ENCODE data around the gene ACTN1.

ACTN1 gene

DNA sequence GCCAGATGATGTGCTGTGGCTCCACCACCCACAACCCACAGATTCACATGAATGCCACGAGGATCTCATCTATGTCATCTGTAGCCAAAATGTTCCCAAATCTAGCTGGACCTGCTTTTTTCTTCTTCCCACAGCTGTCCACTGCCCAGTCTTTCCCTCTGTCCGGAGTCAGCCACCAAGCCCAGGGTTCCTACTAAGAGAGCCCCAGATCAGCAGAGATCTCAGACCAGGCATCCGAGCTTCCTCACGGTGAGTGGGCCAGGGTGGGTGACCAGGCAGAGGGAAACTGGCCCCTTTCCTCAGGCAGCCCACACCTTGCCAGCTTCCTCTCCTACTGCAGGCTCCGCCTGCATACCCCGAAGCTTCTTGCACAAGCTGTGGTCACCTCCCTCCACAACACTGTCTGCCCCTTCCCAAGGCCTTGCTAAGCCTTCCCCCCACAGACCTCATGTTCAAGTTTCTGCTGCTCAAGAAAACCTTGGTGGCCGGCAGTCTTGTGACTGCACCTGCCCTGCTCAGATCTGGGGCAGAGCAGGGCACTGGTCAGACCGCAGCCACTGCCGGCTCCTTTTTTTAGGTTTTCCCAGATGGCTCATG is 81.4 kb downstream of the ACTN1 start:
- DNase-seq (ENCODE audit: extremely low spot score, insufficient read length, low read depth) (no peak), FAIRE-seq (no peak)

DNA sequence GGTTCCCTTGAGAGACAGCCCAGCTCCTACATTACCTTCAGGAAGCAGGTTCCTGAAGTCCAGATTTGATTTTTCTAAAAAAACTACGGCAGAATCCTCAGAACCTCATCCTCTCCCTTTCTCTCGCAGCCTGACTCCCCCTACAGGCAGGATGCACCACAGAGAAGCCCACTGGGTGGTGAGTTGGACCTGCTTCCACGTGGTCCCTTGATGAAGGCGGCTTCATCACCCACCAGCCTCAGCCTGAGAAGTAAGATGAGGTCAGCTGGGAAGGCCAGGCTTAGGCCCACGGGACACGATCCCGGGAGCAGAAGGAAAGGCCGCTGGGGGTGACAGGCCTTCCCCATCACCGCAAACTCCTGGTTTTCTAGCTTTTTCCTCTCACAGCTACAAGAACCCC is 83.0 kb downstream of the ACTN1 start:
- FAIRE-seq = peak; percentile 36
- DNase-seq (ENCODE audit: extremely low spot score, insufficient read length, low read depth) = no peak

DNA sequence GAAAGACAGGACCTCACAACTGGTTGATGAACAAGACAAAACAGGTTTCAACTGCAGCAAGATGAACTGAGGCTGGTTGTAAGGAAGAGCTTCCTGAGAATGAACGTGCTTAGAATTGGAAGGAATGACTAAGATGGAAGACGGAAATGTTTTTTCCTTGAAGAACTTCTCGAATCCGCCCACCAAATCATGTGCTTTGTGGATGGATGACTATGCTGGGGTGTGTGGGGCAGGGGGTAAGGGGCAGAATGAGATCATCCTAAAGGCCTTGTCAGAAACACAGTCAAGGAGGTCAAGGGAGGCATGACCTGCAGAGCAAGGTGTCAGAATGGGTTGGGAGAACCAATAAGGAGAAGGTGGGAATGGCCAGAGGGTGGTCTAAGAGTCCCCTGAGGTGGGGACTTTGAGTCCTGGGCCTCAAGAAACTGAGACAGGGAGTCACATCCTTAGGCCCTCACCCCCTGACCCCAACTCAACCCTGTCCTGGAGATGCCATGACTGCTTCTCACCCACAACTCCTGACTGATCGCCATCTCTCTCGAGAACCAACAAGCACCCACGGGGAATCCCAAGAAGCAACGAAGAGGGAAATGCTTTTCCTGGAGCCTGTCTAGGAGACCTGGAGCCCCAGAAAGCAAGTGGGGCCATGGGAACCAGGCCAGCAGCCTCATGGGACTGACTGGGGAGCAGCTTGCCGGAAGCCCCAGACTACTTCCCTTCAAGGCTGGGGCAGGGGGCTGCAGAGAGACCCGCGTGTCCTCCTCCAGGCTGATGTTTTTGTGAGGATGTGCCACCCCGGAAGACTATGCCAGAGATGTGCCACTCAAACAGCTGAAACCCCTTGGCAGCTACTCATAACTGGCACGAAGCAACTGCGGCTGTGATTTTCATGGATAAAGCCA is 84.0 kb downstream of the ACTN1 start:
- no peak for DNase-seq (ENCODE audit: extremely low spot score, insufficient read length, low read depth)
- no peak for FAIRE-seq

DNA sequence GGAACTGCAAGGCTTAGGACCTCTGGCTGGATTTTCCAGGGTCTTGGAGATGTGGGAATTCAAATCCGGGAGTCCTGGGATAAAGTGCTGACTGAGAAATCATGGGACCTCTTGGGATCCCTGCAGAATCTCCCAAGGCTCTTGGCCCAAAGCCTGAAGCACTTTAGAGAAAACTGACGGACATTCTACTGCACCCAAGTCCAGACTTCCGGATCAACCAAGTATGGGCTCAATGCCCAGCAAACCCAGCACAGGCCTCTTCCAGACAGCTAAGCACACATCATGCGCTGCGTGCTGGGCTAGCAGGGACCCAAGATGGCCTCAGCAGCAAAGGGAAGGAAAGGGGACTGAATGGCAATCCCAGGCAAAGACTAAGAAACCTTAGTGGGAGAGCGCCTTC is 85.0 kb downstream of the ACTN1 start:
- DNase-seq (ENCODE audit: extremely low spot score, insufficient read length, low read depth) (no peak), FAIRE-seq (no peak)

DNA sequence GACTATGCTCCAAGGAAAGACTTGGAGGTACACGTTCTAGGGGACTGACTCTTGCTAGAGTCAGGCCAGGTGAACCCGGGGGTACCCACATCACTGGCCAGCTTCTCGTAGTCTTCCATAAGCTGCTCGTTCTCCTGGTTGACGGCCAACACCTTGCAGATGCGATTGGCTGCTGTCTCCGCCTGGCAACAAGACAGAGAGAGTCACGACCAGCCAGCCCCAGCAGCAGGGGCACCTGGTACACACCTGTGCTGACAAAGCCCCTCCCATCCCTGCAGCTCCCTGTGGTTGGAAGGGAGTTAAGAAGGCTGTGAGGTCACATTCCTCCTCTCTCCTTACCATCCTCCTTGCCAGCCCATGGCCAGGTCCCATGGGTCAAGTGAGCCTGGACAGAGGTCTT is 85.5 kb downstream of the ACTN1 start:
- FAIRE-seq (no peak), DNase-seq (ENCODE audit: extremely low spot score, insufficient read length, low read depth) (no peak)

DNA sequence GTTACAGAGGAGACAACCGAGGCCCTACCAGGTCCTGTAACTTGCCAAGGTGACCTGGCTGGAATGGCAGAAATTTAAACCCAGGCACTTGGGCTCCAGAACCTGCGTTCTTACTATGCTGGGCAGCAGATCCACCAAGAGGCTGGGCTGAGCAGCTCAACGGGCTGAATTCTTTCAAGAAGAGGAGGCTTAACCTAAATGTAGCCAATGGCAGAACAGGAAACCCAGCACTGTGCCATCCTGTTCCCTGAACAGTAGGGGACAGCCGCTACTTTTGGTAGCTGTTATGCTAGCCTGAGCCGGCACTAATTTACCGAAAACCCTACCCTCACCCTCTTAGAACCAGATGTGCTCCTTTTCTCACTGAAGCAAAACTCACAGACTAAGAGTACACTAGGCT is 86.1 kb downstream of the ACTN1 start:
- no peak for FAIRE-seq
- DNase-seq (ENCODE audit: extremely low spot score, insufficient read length, low read depth) = no peak

DNA sequence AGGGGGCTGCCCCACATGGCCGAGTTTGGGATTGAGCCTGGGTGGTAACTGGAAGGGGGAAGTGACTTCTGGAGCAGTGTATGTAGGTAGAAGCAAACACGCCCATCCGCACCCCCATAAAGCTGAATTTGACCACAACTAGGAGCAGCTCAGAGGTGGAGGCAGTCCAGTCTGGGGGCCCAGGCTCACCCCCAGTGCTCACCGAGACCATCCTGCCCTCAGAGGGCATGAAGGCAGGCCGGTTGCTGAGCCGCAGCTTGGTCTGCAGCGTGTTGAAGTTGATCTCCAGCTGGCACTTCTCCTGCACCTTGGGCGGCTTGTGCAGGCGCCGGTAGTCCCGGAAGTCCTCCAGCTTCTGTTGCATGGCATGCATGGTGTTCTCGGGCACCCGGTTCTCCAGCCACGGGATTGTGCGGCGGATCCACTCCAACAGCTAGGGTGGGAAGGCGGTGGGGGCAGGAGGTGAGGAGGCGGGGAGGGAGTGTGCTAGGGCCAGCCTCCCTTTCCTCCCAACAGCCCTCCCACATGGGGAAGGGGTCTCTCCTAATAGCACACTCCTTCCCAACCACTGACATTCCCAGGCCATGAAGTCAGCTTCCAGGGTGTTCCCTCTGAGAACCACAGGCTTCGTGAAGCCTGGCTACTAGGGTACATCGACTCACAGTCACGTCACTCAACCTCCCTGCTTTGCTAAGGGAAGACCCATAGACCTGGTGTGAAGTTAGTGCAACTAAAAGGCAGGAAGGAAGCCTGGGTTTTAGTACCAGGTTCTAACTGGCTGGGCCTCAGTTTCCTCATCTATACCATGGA is 87.0 kb downstream of the ACTN1 start:
- no peak for FAIRE-seq
- DNase-seq (ENCODE audit: extremely low spot score, insufficient read length, low read depth) = no peak

DNA sequence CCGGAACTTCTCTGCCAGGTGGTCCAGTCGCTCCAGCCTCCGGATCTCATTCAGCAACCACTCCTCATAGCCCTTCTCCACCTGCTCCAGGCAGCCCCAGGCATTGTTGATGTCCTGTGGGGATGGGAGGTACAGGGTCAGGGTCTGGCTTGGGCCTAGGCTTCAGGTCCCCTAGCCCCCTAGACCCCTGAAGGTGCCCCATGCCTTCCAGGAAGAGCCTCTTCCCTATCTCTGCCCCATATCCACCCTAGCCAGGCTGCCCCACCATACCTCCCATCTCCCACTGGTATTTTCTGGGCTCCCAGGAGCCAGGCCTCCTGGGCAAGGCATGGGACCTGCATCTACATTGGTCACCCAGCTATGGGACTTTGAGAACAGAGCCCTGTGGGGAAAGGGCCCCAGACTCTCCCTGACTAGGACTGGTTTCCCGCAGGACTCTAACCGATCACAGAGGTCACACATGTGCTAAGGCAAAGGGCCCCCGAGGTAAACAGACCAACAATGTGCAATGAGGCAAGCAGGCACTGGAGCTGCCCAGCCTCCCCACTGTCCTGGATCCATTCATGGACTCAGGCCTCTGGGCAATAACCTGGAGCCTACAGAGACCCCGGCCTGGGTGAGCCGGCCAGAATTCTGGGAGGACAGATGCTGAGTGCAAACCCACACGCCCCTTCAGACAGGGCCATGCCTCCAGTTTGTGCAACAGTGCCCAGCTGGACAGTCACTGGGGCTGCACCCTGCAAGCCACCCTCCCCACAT is 88.8 kb downstream of the ACTN1 start:
- FAIRE-seq = no peak
- no peak for DNase-seq (ENCODE audit: extremely low spot score, insufficient read length, low read depth)

DNA sequence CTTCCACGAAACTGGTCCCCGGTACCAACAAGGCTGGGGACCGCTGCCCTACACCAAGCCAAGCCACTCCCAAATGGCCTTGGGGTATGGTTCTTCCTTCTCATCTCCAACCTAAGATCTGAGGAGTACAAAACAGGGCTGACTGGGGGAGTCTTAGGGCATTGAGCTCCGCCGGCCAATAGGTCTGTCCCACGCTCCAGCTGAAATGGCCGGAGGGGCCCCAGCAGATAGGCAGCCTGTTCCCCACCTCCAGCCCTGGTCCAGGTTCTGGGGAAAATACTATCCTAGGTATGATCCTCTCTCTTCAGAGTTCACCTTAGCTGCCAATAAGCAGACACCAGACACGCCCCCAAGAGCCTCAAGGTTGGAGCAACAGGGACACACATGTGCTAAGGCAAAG is 90.2 kb downstream of the ACTN1 start:
- DNase-seq (ENCODE audit: extremely low spot score, insufficient read length, low read depth) (no peak), FAIRE-seq (no peak)

DNA sequence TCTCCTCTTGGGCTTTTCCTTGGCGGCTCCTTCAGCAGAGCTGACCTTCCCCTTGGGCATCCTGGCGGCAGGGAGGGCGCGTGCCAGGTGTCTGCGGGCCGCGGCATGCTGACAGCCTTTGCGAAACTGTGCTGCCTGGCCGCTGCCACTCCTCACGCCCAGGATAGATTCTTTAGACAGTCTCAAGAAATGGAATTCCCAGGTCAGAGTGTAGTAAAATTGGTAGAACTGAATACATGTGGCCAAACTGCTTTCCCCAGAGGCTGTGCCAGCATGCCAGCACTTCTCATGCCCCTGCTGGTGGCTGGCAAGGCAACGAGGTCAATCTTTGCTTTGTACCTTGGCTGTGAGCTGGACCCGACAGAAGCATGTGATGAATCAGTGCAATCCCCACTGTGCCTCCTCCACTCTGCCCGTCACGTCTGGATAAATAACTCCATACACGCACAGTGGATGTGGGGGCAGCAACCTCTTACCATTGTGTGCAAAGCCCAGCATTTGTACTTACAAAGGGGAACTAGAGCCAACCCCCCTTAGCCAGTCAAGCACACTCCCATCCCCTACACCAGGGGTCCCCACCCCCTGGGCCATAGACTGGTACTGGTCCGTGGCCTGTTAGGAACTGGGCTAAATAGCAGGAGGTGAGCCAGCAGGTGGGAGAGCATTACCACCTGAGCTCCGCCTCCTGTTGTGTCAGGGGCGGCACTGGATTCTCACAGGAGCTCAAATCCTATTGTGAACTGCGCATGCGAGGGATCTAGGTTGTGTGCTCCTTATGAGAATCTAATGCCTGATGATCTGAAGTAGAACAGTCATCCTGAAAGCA is 90.9 kb downstream of the ACTN1 start:
- FAIRE-seq = no peak
- no peak for DNase-seq (ENCODE audit: extremely low spot score, insufficient read length, low read depth)

DNA sequence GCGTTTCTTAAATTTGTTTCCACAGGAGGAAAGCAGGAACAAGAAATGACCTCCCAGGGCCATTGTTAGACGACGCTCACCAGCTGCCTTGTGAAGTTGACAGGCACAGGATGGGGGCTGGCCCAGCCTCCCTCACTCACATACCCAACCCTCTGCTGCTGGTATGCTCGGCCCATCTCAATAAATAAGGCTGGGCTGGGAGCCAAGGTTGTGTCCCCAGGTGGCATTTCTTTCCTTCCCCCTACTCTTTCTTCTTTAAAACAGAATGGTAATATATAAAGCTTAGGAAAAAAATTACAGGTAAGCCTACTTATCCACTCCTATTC is 93.0 kb downstream of the ACTN1 start:
- FAIRE-seq (no peak), DNase-seq (ENCODE audit: extremely low spot score, insufficient read length, low read depth) (no peak)

DNA sequence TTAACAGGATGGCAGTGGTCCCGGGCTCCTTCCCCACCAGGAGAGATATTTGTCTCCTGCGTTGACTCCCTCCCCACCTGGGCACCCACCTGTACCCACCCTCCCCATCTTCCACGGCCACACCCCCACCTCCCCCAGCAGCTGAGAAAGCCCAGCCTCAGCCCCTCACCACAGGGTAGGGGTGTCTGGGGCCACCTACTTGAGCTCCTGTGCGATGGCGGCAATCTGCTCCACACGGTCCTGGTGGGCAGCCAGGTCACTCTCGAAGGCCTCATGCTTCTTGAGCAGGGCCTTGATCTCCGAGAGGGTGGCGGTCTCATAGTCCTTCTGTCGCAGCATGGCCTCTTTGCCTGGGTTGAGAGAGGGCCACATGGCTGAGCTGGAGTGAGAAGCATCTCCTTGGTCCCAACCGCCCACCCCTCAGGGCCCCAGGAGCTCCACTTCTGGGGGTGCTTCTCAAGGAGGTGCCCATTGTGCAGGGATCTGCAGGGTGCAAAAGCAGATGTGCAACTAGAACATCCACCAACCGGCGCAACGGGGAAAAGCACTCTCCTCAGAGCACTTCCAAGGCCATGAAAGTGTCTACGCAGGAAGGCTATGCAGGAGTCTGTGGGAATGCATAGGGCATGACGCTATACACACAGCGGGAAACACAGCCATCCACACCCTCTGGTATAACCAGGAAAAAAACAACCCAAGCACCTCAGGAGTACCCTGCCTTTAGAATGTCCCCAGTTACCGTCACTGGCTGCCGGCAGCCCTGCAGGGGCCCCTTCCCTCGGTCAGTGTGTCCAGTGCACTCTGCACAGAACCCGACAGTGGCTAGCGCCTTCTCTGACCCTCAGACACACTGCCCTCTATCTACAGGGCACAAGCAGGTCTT is 93.6 kb downstream of the ACTN1 start:
- no peak for FAIRE-seq
- no peak for DNase-seq (ENCODE audit: extremely low spot score, insufficient read length, low read depth)

DNA sequence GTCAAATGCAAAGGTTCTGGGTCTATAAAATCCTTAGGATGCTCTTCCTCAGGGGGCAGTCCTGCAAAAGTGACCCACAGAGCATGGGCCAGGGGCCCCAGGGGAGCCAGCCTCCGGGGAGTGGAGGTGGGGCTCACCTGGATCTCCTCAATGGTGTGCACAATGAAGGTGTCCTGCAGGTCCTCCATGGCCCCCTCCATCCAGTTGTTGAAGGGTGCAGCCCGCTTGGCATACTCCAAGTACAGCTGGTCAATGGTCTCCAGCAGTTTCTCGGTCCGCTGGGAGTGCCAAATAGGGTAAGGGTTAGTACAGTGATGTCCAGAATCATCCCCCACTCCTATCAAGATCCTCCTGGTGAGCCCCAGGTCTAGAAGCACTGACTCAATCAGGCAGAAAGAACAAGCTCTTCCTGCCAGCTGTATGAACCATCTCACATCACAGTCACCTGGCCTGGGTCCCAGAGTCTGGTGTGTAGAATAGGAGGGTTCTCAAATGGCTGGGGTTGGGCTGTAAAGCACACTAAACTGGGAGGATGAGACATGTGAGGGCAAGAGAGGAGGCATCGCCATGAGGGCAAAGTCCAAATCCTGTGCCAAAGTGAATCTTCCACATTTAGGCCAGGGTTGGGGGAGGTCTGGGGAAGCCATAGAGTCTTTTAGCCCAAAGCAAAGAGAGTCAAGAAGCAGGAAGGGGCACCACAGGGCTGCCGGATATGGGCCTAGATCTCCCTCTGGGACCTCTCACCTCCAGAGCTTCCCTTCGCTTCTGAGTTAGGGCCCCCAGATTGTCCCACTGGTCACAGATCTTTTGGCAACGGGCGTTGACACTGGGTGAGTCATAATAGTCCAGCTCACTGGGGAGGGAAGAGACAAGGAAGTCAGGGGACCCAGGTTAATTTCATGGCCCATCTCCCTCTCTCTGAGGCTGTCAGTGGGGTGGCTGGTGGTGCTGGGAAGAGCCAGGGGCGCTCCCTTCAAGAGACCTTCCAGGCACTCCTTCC is 94.8 kb downstream of the ACTN1 start:
- no peak for DNase-seq (ENCODE audit: extremely low spot score, insufficient read length, low read depth)
- peak; percentile 38 for FAIRE-seq

DNA sequence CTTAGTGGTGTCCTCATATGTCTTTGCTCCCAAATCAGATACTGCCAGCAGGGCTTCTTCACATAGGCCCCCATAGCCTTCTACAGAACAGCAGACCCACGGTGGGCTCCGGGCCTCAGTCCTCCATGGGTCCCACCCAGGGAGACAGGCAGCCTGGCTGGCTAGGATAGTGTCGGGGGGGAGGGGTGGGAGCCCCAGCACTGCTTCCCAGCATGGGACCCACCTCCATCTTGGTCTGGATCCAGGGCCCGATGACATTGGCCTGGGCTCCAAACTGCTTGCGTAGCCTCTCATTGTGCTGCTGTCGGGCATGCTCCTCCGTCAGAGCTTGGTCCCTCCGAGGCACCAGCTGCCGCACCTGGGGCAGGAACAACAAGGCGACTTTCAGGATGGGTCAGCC is 96.9 kb downstream of the ACTN1 start:
- FAIRE-seq (no peak), DNase-seq (ENCODE audit: extremely low spot score, insufficient read length, low read depth) (no peak)

DNA sequence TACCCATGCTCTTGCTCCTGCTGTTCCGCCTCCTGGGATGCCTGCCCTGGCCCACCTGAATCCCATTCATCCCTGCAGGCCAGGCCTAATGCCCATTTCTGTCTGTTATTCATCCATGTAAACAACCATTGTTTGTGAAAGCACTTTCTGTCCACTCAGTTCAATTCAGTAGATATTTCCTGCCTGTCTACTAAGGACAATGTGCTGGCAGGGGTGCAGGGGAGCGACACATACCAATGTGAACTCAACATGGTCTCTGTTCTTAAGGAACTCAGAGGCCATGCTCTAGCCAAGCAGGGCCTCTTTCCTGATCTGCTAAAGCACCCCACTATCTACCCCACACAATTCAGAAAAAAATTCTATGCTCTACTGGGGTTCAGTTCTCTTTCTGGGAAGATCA is 97.7 kb downstream of the ACTN1 start:
- DNase-seq (ENCODE audit: extremely low spot score, insufficient read length, low read depth) = no peak
- FAIRE-seq = no peak

DNA sequence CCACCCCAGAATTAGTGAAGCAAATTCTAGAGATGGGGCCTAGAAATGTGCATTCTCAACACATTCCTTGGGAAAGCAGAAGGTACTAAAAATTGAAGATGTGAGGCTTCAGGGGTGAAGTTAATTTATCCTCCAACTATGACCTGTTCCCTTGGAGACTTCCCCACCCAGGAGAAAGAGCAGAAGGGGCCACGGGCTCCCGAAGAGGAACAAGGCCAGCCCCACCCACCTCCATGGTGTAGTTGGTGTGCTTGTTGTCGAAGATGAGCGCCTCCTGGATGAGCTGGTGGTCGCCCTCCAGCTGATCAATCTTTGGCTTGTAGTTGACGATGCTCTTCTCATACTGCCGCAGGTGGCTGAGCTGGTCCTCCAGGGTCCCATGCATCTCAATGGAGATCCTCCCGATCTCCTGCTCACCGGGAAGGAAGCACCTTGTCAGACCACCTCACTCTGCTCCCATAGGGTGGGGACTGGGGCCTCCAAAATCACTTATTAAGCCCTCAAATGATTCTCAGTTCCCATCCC is 98.5 kb downstream of the ACTN1 start:
- FAIRE-seq (no peak), DNase-seq (ENCODE audit: extremely low spot score, insufficient read length, low read depth) (no peak)

DNA sequence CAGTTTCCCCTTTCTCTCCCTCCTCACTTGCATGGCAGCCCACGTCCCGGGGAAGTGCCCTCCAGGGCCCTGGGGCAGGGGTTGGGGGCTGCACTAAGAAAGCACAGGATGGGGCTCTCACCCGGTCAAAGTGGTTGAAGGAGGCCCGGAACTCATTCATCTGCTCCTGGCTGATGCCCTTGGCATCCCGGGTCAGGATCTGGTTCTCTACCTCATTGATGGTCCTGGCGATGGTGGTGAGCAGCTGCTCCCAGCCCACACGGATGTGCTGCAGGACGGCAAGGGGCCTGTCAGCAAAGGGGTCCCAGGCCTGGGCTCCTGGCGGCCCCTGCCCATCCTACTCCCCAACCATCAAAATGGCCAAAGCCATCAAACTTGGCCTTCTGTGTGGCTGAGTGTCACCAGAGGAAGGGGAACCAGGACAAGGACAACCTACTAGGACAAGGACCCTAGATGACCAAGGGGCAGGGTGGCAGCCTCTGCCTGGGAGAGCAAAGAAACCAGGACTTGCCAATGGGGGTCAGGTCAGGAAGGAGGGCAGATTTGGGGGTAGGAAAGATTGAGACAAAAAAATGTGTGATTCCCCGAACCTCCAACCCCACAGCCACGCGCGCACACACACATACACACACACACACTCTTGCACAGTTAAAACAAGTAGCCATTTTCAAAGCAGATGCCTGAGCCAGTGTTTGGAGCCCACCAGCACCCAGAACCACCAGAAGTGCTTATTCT is 99.1 kb downstream of the ACTN1 start:
- DNase-seq (ENCODE audit: extremely low spot score, insufficient read length, low read depth) = no peak
- no peak for FAIRE-seq

Measured in GM18507 (cell line).